Endodermal cell (in vitro differentiated cells): ENCODE results near the gene YIF1B. TPM values are rescaled to one million over a fixed set of nuclear protein-coding genes. Genes with fewer than 3 reads are reported as not detected.

Experiments
- DNase-seq: peaks from one replicate; pipeline ENCODE4 v3.0.0-alpha.2; 2017
- H3K27ac ChIP-seq: 2 replicates; pipeline ENCODE4 v1.5.1; 2013; ENCODE audit warnings: mild to moderate bottlenecking, low read depth, low read length, moderate library complexity
- H3K27me3 ChIP-seq: 2 replicates; pipeline ENCODE4 v1.6.1; 2013; ENCODE audit warnings: mild to moderate bottlenecking, low read length, moderate library complexity; ENCODE audit not compliant: insufficient read depth, control insufficient read depth, poor library complexity, severe bottlenecking
- H3K36me3 ChIP-seq: 2 replicates; pipeline ENCODE4 v1.7.0; 2013; ENCODE audit warnings: mild to moderate bottlenecking, low read length, moderate library complexity; ENCODE audit not compliant: control insufficient read depth, insufficient read depth
- H3K4me1 ChIP-seq: one replicate; pipeline ENCODE4 v1.7.0; 2013; ENCODE audit warnings: low read length; ENCODE audit not compliant: control insufficient read depth, insufficient read depth
- H3K4me3 ChIP-seq: 2 replicates; pipeline ENCODE4 v1.5.1; 2013; ENCODE audit warnings: mild to moderate bottlenecking, low read length, moderate library complexity
- H3K9ac ChIP-seq: 2 replicates; pipeline ENCODE4 v1.6.1; 2013; ENCODE audit warnings: mild to moderate bottlenecking, low read length, moderate library complexity; ENCODE audit not compliant: poor library complexity, severe bottlenecking; ENCODE audit errors: extremely low read depth
- H3K9me3 ChIP-seq: 2 replicates; pipeline ENCODE4 v1.6.1; 2013; ENCODE audit warnings: mild to moderate bottlenecking, low read length, moderate library complexity; ENCODE audit not compliant: control insufficient read depth
- H3K27ac Mint-ChIP-seq: 2 replicates; pipeline ENCODE4 v1.8.0; 2020; ENCODE audit warnings: mixed read lengths
- H3K27me3 Mint-ChIP-seq: 2 replicates; pipeline ENCODE4 v1.8.0; 2021; ENCODE audit warnings: mild to moderate bottlenecking, mixed read lengths; ENCODE audit not compliant: insufficient read depth
- H3K36me3 Mint-ChIP-seq: 2 replicates; pipeline ENCODE4 v1.8.0; 2020; ENCODE audit warnings: low read depth, mixed read lengths
- H3K4me1 Mint-ChIP-seq: 2 replicates; pipeline ENCODE4 v1.8.0; 2020; ENCODE audit warnings: mixed read lengths
- H3K4me3 Mint-ChIP-seq: 2 replicates; pipeline ENCODE4 v1.8.0; 2020; ENCODE audit warnings: mild to moderate bottlenecking, moderate library complexity, mixed read lengths
- H3K9me3 Mint-ChIP-seq: 2 replicates; pipeline ENCODE4 v1.8.0; 2020; ENCODE audit warnings: mild to moderate bottlenecking, mixed read lengths
- WGBS, 2 experiments: methylation state at CpG; one replicate each; pipeline versions ENCODE4 v1.1.5 to v1.1.7; 2013; ENCODE audit warnings: missing lambda C conversion rate in 2 of 2, mixed read lengths in 1 of 2; ENCODE audit not compliant: insufficient coverage in 1 of 2, insufficient read length in 1 of 2; 5-methylcytosine and 5-hydroxymethylcytosine counted together
- total RNA-seq, 2 donors: library from RNA; stranded (reverse); fragmentation: NEBNext Ultra II Directional in 1 of 2; extraction: Animal tissue kit (Norgen Biotek cat#: 25700) in 1 of 2; gene quantifications; 2 replicates in 1 of 2; 3 replicates in 1 of 2; pipeline ENCODE4 v1.2.1, GENCODE V29; 2021
- TF ChIP-seq, protein P1 (sequence below): fragments of 200-600 bp; sonication (generic); conservative IDR thresholded peaks from 2 replicates; pipeline ENCODE4 v1.5.0; 2021; ENCODE audit warnings: antibody characterized with exemption, mild to moderate bottlenecking

Gene YIF1B
- total RNA-seq, 2 donors from 2014 or later, result 68.6 to 74.6 TPM

DNA sequence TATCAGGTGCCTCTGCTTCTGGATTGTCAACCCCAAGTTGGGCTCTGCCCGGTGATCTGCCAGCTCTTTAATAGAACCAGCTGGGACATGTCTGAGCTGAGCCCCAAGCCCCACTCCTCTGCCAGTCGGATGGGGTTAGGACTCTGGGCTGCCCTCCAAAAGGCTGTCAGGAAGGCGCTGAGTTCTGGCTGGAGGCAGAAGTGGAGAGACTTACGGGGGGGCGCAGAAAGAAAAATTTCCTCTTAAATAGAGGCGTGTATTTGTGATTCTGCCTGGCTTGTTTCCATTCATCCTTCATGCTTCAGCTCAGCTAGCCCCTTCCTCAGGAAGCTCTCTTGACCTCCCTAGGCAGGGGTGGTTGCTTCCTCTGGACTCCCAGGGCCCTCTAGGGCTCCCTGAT is 2.9 kb upstream of the YIF1B start:
- Mint-ChIP-seq H3K27me3 (peaks cover 54% of the 10 kb centered on the region), H3K36me3 (no peaks in the 10 kb centered on the region), H3K4me3 (no peak overlapping the region), H3K4me1 (no peaks in the 10 kb centered on the region), H3K27ac (no peak overlapping the region), H3K9me3 (no peaks in the 10 kb centered on the region)
- no peak overlapping the region for H3K27ac ChIP-seq
- peaks cover 39% of the 10 kb centered on the region for H3K27me3 ChIP-seq
- no peak overlapping the region for H3K4me3 ChIP-seq
- no peak for DNase-seq
- TF ChIP-seq, protein P1, sequence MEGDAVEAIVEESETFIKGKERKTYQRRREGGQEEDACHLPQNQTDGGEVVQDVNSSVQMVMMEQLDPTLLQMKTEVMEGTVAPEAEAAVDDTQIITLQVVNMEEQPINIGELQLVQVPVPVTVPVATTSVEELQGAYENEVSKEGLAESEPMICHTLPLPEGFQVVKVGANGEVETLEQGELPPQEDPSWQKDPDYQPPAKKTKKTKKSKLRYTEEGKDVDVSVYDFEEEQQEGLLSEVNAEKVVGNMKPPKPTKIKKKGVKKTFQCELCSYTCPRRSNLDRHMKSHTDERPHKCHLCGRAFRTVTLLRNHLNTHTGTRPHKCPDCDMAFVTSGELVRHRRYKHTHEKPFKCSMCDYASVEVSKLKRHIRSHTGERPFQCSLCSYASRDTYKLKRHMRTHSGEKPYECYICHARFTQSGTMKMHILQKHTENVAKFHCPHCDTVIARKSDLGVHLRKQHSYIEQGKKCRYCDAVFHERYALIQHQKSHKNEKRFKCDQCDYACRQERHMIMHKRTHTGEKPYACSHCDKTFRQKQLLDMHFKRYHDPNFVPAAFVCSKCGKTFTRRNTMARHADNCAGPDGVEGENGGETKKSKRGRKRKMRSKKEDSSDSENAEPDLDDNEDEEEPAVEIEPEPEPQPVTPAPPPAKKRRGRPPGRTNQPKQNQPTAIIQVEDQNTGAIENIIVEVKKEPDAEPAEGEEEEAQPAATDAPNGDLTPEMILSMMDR, result no peak
- no peaks in the 10 kb centered on the region for H3K9me3 ChIP-seq
- 90 to 100% methylated on average over 3 to 6 of the region's 6 CpGs for WGBS, 2 experiments
- no peaks in the 10 kb centered on the region for H3K4me1 ChIP-seq
- H3K9ac ChIP-seq, result no peak overlapping the region
- H3K36me3 ChIP-seq, result no peaks in the 10 kb centered on the region

DNA sequence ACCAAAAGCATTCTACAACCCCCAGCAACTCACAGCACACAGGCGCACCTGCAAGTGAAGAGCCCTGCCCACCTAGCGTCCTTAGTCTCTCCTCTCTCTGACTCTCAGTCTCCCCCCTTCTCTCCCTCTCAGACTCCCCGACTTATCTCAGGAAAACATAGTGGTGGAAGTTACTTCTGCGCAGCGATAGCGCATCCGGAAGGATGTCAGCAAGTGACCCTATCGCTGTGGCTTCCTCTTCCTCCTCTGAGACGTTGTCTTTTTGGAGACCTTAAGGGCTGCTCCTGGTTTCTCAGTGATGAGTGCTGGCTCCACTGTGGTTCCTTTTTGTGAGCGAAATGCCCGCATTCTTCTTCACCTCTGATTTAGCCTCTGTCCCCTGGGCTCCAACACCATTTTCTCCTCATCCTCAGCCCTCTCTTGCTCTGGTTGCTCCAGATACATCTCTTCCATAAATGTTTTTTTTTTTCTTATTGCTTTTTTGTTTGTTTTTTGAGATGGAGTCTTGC is 1.4 kb upstream of the YIF1B start:
- peaks cover 39% of the 10 kb centered on the region for H3K27me3 ChIP-seq
- Mint-ChIP-seq H3K4me1 (no peaks in the 10 kb centered on the region), H3K4me3 (no peak overlapping the region), H3K27ac (no peak overlapping the region), H3K36me3 (no peaks in the 10 kb centered on the region), H3K9me3 (no peaks in the 10 kb centered on the region), H3K27me3 (peaks cover 51% of the 10 kb centered on the region)
- no peaks in the 10 kb centered on the region for H3K36me3 ChIP-seq
- no peak for DNase-seq
- H3K4me3 ChIP-seq, result no peak overlapping the region
- no peak overlapping the region for H3K27ac ChIP-seq
- H3K9ac ChIP-seq, result no peak overlapping the region
- no peaks in the 10 kb centered on the region for H3K4me1 ChIP-seq
- TF ChIP-seq, protein P1, result no peak
- no peaks in the 10 kb centered on the region for H3K9me3 ChIP-seq
- 90% methylated on average over 11 of the region's 11 CpGs for WGBS, 2 experiments

DNA sequence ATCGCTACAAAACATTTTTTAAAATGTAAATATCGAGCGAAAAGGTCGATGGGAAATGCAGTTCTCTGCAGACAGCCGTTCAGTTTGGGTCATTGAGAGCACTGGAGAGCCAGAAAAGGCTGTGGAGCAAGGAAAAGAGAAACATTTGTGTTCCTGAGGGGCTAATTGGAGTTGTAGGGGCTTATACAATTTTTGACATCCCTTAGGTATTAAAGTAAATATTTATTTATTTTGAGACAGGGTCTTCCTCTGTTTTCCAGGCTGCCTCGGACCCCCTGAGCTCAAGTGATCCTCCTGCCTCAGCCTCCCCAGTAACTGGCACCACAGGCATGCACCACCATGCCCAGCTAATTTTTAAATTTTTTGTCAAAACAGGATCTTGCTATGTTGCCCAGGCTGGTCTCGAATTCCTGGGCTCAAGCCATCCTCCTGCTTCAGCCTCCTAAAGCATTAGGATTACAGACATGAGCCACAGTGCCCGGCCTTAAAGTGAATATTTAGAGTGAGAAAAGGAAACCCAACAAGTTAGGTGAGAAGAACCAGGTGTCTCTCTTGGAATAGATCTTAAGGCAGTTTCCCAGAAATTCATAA is 825 bp upstream of the YIF1B start:
- Histone ChIP-seq H3K4me1 (no peaks in the 10 kb centered on the region), H3K4me3 (peak overlapping the region; percentile 21), H3K27ac (no peak overlapping the region), H3K9ac (no peak overlapping the region), H3K9me3 (no peaks in the 10 kb centered on the region), H3K36me3 (no peaks in the 10 kb centered on the region), H3K27me3 (peaks cover 39% of the 10 kb centered on the region)
- peak overlapping the region; percentile 84 for H3K4me3 Mint-ChIP-seq
- 37 to 46% methylated on average over 6 to 8 of the region's 8 CpGs for WGBS, 2 experiments
- no peak for DNase-seq
- H3K4me1 Mint-ChIP-seq, result no peaks in the 10 kb centered on the region
- no peaks in the 10 kb centered on the region for H3K9me3 Mint-ChIP-seq
- TF ChIP-seq, protein P1, result no peak
- H3K27ac Mint-ChIP-seq, result peak overlapping the region; percentile 68
- peaks cover 49% of the 10 kb centered on the region for H3K27me3 Mint-ChIP-seq
- no peaks in the 10 kb centered on the region for H3K36me3 Mint-ChIP-seq
